HepG2 (cell line): Measurements from ENCODE around the gene RBBP9. TPM values are rescaled to one million over a fixed set of nuclear protein-coding genes. Genes with fewer than 3 reads are reported as not detected.

Experiments used
- ATAC-seq: fragments of 200-7000 bp; cut with Tn5 transposase; 3 replicates; pipeline ENCODE4 v1.9.1; 2020; ENCODE audit warnings: mild to moderate bottlenecking, moderate library complexity
- BruUV-seq: library from RNA; stranded (reverse); fragments of 400-500 nt; replicated peaks from 2 replicates; lab custom pipeline; 2021; lab: Mats Ljungman, UMichigan
- CTCF ChIA-PET: fragments of 300-600 bp; formaldehyde crosslinking; extraction: SDS; loops from one replicate; lab custom pipeline; 2021; ENCODE audit warnings: low total read pairs, inconsistent platforms, low intra/inter-chr PET ratio; lab: Yijun Ruan, JAX
- POLR2A ChIA-PET: fragments of 350-600 bp; sonication (Branson Sonifier 250); formaldehyde crosslinking; loops from one replicate; lab custom pipeline; 2020; ENCODE audit warnings: antibody characterized with exemption, inconsistent platforms; lab: Yijun Ruan, JAX
- DNase-seq: peaks from one replicate; pipeline ENCODE4 v3.0.0-alpha.2; 2015; ENCODE audit warnings: low spot score
- FAIRE-seq: peaks from 3 replicates; lab custom pipeline; 2011; peaks lifted over from hg19 to GRCh38; lab: Jason Lieb, UNC
- H2AFZ ChIP-seq: one replicate; pipeline ENCODE4 v1.6.1; 2011; ENCODE audit warnings: low read length, inconsistent platforms
- H3K27ac ChIP-seq: fragments of 300-600 bp; 3 replicates; pipeline ENCODE4 v1.8.0; 2011; ENCODE audit warnings: mixed run types, mild to moderate bottlenecking, mixed read lengths, low read length, inconsistent platforms; ENCODE audit not compliant: insufficient read depth; ENCODE audit errors: extremely low read length
- H3K27me3 ChIP-seq, 2 experiments: fragments of 200-600 bp in 1 of 2; 2 replicates in 1 of 2; 3 replicates in 1 of 2; pipeline versions ENCODE4 v1.6.0 to v1.8.0; 2011; ENCODE audit warnings: low read length in 2 of 2, mild to moderate bottlenecking in 2 of 2, moderate library complexity in 2 of 2, inconsistent platforms in 1 of 2; ENCODE audit not compliant: insufficient read depth in 2 of 2, control insufficient read depth in 1 of 2
- H3K36me3 ChIP-seq, 2 experiments: fragments of 200-600 bp in 1 of 2; replicated peaks in 1 of 2; 2 replicates in 1 of 2; 3 replicates in 1 of 2; pipeline versions ENCODE4 v1.5.1 to v1.8.0; 2011; ENCODE audit warnings: low read length in 2 of 2, inconsistent platforms in 1 of 2; ENCODE audit not compliant: insufficient read depth in 2 of 2, control insufficient read depth in 1 of 2
- H3K4me1 ChIP-seq: 2 replicates; pipeline ENCODE4 v1.5.1; 2012; ENCODE audit warnings: low read length, inconsistent platforms; ENCODE audit not compliant: insufficient read depth
- H3K4me2 ChIP-seq: 2 replicates; pipeline ENCODE4 v1.6.0; 2011; ENCODE audit warnings: low read depth, low read length, inconsistent platforms
- H3K4me3 ChIP-seq, 3 experiments: fragments of 200-600 bp in 1 of 3; sonication (generic), shearing (Covaris generic) in 1 of 3; replicated peaks in 1 of 3; 2 replicates each; pipeline ENCODE4 v1.5.1; 2011 to 2016; ENCODE audit warnings: low read length in 3 of 3, inconsistent platforms in 2 of 3, low read depth in 2 of 3, mild to moderate bottlenecking in 2 of 3, control low read depth in 1 of 3, mixed read lengths in 1 of 3; ENCODE audit not compliant: insufficient read depth in 1 of 3
- H3K79me2 ChIP-seq: one replicate; pipeline ENCODE4 v1.6.1; 2011; ENCODE audit warnings: low read length, inconsistent platforms; ENCODE audit not compliant: insufficient read depth
- H3K9ac ChIP-seq: 2 replicates; pipeline ENCODE4 v1.6.0; 2011; ENCODE audit warnings: mild to moderate bottlenecking, low read depth, low read length, inconsistent platforms; ENCODE audit not compliant: insufficient read depth
- H3K9me3 ChIP-seq: 2 replicates; pipeline ENCODE4 v1.5.1; 2012; ENCODE audit warnings: mild to moderate bottlenecking, low read length
- H4K20me1 ChIP-seq: 2 replicates; pipeline ENCODE4 v1.6.0; 2011; ENCODE audit warnings: inconsistent platforms, mild to moderate bottlenecking, low read length, moderate library complexity; ENCODE audit not compliant: insufficient read depth
- ARNT2 ChIP-seq: sonication (generic); formaldehyde crosslinking; IDR thresholded peaks from 2 replicates; pipeline ENCODE4 v1.8.0; 2022; ENCODE audit warnings: mild to moderate bottlenecking, low read depth, missing genetic modification reagents, moderate library complexity
- DRAP1 ChIP-seq: IDR thresholded peaks from 2 replicates; pipeline ENCODE4 v1.6.1; 2016; ENCODE audit warnings: missing genetic modification reagents, missing compliant biosample characterization
- ETS1 ChIP-seq: sonication (generic); formaldehyde crosslinking; IDR thresholded peaks from 2 replicates; pipeline ENCODE4 v1.4.0; 2020; ENCODE audit warnings: missing genetic modification reagents
- GTF3A ChIP-seq: sonication (generic); formaldehyde crosslinking; conservative IDR thresholded peaks from 2 replicates; pipeline ENCODE4 v1.4.0; 2020; ENCODE audit warnings: mild to moderate bottlenecking, missing genetic modification reagents
- MBNL3 ChIP-seq: fragments of 250-450 bp; sonication (Bioruptor Pico); conservative IDR thresholded peaks from 2 replicates; pipeline ENCODE4 v1.8.0; 2022; ENCODE audit warnings: mild to moderate bottlenecking, inconsistent platforms
- REL ChIP-seq: sonication (generic); formaldehyde crosslinking; conservative IDR thresholded peaks from 2 replicates; pipeline ENCODE4 v1.8.0; 2022; ENCODE audit warnings: mild to moderate bottlenecking, missing genetic modification reagents, moderate library complexity
- SETDB1 ChIP-seq: sonication (generic); formaldehyde crosslinking; IDR thresholded peaks from 2 replicates; pipeline ENCODE4 v1.5.1; 2020; ENCODE audit warnings: missing genetic modification reagents, mild to moderate bottlenecking, borderline replicate concordance
- SIN3A ChIP-seq: IDR thresholded peaks from 2 replicates; pipeline ENCODE4 v1.6.1; 2011; ENCODE audit warnings: low read depth, mild to moderate bottlenecking, control low read depth, low read length, borderline replicate concordance
- TRIM24 ChIP-seq: sonication (generic); formaldehyde crosslinking; IDR thresholded peaks from 2 replicates; pipeline ENCODE4 v1.8.0; 2022; ENCODE audit warnings: mild to moderate bottlenecking, missing genetic modification reagents
- U2AF1 ChIP-seq: fragments of 200-400 bp; formaldehyde crosslinking; optimal IDR thresholded peaks from 2 replicates; pipeline ENCODE3; 2017; ENCODE audit warnings: mild to moderate bottlenecking, low read depth, low read length
- ZNF18 ChIP-seq: sonication (generic); formaldehyde crosslinking; IDR thresholded peaks from 2 replicates; pipeline ENCODE4 v1.8.0; 2022; ENCODE audit warnings: mild to moderate bottlenecking, missing genetic modification reagents; ENCODE audit not compliant: insufficient replicate concordance
- ZNF430 ChIP-seq: sonication (generic); formaldehyde crosslinking; IDR thresholded peaks from 2 replicates; pipeline ENCODE4 v1.9.0; 2021; ENCODE audit warnings: mild to moderate bottlenecking, missing genetic modification reagents
- ZNF737 ChIP-seq: sonication (generic); formaldehyde crosslinking; IDR thresholded peaks from 2 replicates; pipeline ENCODE4 v1.5.0; 2020; ENCODE audit warnings: missing genetic modification reagents, mild to moderate bottlenecking, borderline replicate concordance
- WGBS: methylation state at CpG from one replicate; pipeline ENCODE4 v1.1.6; 2017; ENCODE audit warnings: low lambda C conversion rate; 5-methylcytosine and 5-hydroxymethylcytosine counted together
- in situ Hi-C: cut with HindIII; loops from 2 replicates; pipeline ENCODE4 v1.10.0; 2017; ENCODE audit warnings: low pct_unique_long_range_greater_than_20kb; ENCODE audit not compliant: extremely low pct_ligation_motif_present
- intact Hi-C: fragments of 100-400 bp; cut with micrococcal nuclease; formaldehyde crosslinking; loops from one replicate; pipeline ENCODE4 v1.10.0; 2022; ENCODE audit not compliant: unreplicated experiment
- polyA plus RNA-seq, 8 experiments: library from polyadenylated mRNA; depleted of rRNA in 3 of 8; stranded (reverse) in 7 of 8; unstranded in 1 of 8; fragments of >200 nt; fragmentation: Illumina TruSeq in 4 of 8; extraction: Trizol in 4 of 8; gene quantifications; 2 replicates each; pipeline versions ENCODE4 v1.2.1 to v1.2.3, GENCODE V29; 2011 to 2016; ENCODE audit warnings: low read depth in 4 of 8, missing spikeins in 1 of 8, mixed read lengths in 1 of 8; ENCODE audit not compliant: insufficient read depth in 1 of 8
- total RNA-seq, 5 experiments: library from RNA; depleted of rRNA; stranded (reverse); fragments of >200 nt; fragmentation: Illumina TruSeq; extraction: Trizol; gene quantifications; 2 replicates each; pipeline ENCODE4 v1.2.3, GENCODE V29; 2016; ENCODE audit warnings: low read depth in 1 of 5

Gene RBBP9
- total and polyA plus RNA-seq, 2 of the 13 experiments (the other 11 are each of a cell fraction or from before 2014, with no cell fraction given), result 28.0 to 56.3 TPM

GRCh38 chr20:18543932-18544331, 46.9 kb upstream of the RBBP9 start:
- ChIA-PET CTCF (no interaction called here), POLR2A (no interaction called here)
- no peak overlapping the region for H3K9ac ChIP-seq
- H3K4me1 ChIP-seq, result no peaks in the 10 kb centered on the region
- TF ChIP-seq ARNT2 (CRISPR knock-in tag) (no peak), ZNF18 (no peak), SETDB1 (CRISPR knock-in tag) (no peak), MBNL3 (CRISPR knock-in tag) (no peak), DRAP1 (CRISPR knock-in tag) (no peak), GTF3A (CRISPR knock-in tag) (no peak), U2AF1 (no peak), ZNF737 (CRISPR knock-in tag) (no peak), ZNF430 (CRISPR knock-in tag) (no peak), SIN3A (no peak), REL (CRISPR knock-in tag) (no peak), ETS1 (CRISPR knock-in tag) (no peak), TRIM24 (no peak)
- intact Hi-C loops (no loop called here), in situ Hi-C loops (no loop called here)
- DNase-seq, result no peak
- H3K27me3 ChIP-seq, result no peaks in the 10 kb centered on the region
- H2AFZ ChIP-seq, result no peak overlapping the region
- H3K79me2 ChIP-seq, result no peaks in the 10 kb centered on the region
- H3K4me2 ChIP-seq, result no peak overlapping the region
- no TSS peak for BruUV-seq
- H4K20me1 ChIP-seq, result no peaks in the 10 kb centered on the region
- no peak for ATAC-seq
- H3K36me3 ChIP-seq, result peaks cover 45 to 83% of the 10 kb centered on the region in 2 experiments
- no peak overlapping the region for H3K4me3 ChIP-seq
- FAIRE-seq, result no peak
- no peaks in the 10 kb centered on the region for H3K9me3 ChIP-seq
- H3K27ac ChIP-seq, result no peak overlapping the region
- 95% methylated on average over 7 of the region's 7 CpGs for whole genome bisulfite sequencing
